ENCODE results near the gene RPS21. TPM values are rescaled to one million over a fixed set of nuclear protein-coding genes. Genes with fewer than 3 reads are reported as not detected.
A peak's percentile ranks its signal among the peaks of the same experiment; 100 is the strongest.

RPS21 gene
- total and polyA plus RNA-seq, 2 of the 13 experiments (the other 11 are each of a cell fraction or from before 2014, with no cell fraction given): 2,647 to 11,063 TPM

DNA sequence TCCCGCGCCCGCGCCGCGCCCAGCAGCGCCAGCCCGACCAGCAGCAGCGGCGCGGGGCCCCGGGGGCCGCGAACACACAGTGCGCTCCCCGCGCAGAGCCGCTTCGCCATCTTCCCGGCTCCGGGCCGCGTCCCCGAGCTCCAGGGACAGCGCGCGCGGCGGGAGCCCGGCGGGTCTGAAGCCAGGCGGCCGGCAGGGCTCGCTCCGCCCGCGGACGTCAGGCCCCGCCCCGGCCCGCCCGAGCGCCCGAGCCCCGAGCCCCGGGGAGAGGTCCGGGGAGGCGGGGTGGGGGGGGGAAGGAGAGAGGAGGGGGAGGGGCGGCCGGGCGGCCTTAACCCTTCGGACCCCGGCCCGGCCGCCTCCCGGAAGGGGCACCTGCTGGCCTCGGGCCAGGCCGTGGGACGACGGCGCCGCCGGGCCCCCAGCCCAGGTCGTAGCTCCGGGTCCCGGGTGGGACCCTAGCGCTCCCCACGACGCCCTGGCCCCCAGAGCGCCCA is 19.7 kb upstream of the RPS21 start, which contains the start of gene LAMA5 (continued):
- TF ChIP-seq NKX3-1 (CRISPR knock-in tag; IDR thresholded peaks at IDR 0.05) (peak; percentile 6; the same call in 1 of the 2 replicates), JUNB (CRISPR knock-in tag; IDR thresholded peaks at IDR 0.05; ENCODE audit: borderline replicate concordance) (no peak), SP5 (CRISPR knock-in tag; IDR thresholded peaks at IDR 0.05; ENCODE audit: borderline replicate concordance, low read depth) (peak; percentile 51; the same call in 1 of the 2 replicates), RARA (CRISPR knock-in tag; IDR thresholded peaks at IDR 0.05) (no peak), MED1 (CRISPR knock-in tag; IDR thresholded peaks at IDR 0.05) (peak; percentile 23; the same call in 1 of the 2 replicates), JARID2 (CRISPR knock-in tag; IDR thresholded peaks at IDR 0.05; ENCODE audit: insufficient replicate concordance) (peak; percentile 11), MAZ (IDR thresholded peaks at IDR 0.05; ENCODE audit: borderline replicate concordance, low read depth, low read length) (peak; percentile 65; the same call in 1 of the 2 replicates), MAZ (CRISPR knock-in tag; IDR thresholded peaks at IDR 0.05; ENCODE audit: low read depth) (peak; percentile 67; the same call in 1 of the 2 replicates), ZEB1 (IDR thresholded peaks at IDR 0.05; ENCODE audit: insufficient replicate concordance, low read depth) (no peak), SAFB2 (CRISPR knock-in tag; IDR thresholded peaks at IDR 0.05; ENCODE audit: borderline replicate concordance, low read depth) (no peak), BHLHE40 (IDR thresholded peaks at IDR 0.05; ENCODE audit: low read length) (0 out of 2 replicates have a peak, but pooled peaks have one; percentile 4), PHF21A (CRISPR knock-in tag; IDR thresholded peaks at IDR 0.05) (no peak), SOX5 (CRISPR knock-in tag; IDR thresholded peaks at IDR 0.05; ENCODE audit: borderline replicate concordance) (0 out of 2 replicates have a peak, but pooled peaks have one; percentile 23), NFIC (IDR thresholded peaks at IDR 0.05; ENCODE audit: low read length) (0 out of 2 replicates have a peak, but pooled peaks have one; percentile 29), ZNF777 (CRISPR knock-in tag; IDR thresholded peaks at IDR 0.05) (peak; percentile 10; the same call in 1 of the 2 replicates), REPIN1 (CRISPR knock-in tag; IDR thresholded peaks at IDR 0.05; ENCODE audit: borderline replicate concordance, low read depth) (0 out of 2 replicates have a peak, but pooled peaks have one; percentile 61)
- TF ChIP-seq, protein P1, sequence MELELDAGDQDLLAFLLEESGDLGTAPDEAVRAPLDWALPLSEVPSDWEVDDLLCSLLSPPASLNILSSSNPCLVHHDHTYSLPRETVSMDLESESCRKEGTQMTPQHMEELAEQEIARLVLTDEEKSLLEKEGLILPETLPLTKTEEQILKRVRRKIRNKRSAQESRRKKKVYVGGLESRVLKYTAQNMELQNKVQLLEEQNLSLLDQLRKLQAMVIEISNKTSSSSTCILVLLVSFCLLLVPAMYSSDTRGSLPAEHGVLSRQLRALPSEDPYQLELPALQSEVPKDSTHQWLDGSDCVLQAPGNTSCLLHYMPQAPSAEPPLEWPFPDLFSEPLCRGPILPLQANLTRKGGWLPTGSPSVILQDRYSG (CRISPR knock-in tag; IDR thresholded peaks at IDR 0.05): 0 out of 2 replicates have a peak, but pooled peaks have one; percentile 18
- TF ChIP-seq, protein P2, sequence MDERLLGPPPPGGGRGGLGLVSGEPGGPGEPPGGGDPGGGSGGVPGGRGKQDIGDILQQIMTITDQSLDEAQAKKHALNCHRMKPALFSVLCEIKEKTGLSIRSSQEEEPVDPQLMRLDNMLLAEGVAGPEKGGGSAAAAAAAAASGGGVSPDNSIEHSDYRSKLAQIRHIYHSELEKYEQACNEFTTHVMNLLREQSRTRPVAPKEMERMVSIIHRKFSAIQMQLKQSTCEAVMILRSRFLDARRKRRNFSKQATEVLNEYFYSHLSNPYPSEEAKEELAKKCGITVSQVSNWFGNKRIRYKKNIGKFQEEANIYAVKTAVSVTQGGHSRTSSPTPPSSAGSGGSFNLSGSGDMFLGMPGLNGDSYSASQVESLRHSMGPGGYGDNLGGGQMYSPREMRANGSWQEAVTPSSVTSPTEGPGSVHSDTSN (CRISPR knock-in tag; IDR thresholded peaks at IDR 0.05): no peak
- TF ChIP-seq, protein P3, sequence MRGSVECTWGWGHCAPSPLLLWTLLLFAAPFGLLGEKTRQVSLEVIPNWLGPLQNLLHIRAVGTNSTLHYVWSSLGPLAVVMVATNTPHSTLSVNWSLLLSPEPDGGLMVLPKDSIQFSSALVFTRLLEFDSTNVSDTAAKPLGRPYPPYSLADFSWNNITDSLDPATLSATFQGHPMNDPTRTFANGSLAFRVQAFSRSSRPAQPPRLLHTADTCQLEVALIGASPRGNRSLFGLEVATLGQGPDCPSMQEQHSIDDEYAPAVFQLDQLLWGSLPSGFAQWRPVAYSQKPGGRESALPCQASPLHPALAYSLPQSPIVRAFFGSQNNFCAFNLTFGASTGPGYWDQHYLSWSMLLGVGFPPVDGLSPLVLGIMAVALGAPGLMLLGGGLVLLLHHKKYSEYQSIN (CRISPR knock-in tag; IDR thresholded peaks at IDR 0.05; ENCODE audit: borderline replicate concordance): no peak
- TF ChIP-seq, protein P4, sequence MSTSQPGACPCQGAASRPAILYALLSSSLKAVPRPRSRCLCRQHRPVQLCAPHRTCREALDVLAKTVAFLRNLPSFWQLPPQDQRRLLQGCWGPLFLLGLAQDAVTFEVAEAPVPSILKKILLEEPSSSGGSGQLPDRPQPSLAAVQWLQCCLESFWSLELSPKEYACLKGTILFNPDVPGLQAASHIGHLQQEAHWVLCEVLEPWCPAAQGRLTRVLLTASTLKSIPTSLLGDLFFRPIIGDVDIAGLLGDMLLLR (CRISPR knock-in tag; IDR thresholded peaks at IDR 0.05): peak; percentile 56; the same call in 1 of the 2 replicates
- TF ChIP-seq, protein P5, sequence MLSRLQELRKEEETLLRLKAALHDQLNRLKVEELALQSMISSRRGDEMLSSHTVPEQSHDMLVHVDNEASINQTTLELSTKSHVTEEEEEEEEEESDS (CRISPR knock-in tag; IDR thresholded peaks at IDR 0.05; ENCODE audit: borderline replicate concordance): no peak
- TF ChIP-seq, protein P6, sequence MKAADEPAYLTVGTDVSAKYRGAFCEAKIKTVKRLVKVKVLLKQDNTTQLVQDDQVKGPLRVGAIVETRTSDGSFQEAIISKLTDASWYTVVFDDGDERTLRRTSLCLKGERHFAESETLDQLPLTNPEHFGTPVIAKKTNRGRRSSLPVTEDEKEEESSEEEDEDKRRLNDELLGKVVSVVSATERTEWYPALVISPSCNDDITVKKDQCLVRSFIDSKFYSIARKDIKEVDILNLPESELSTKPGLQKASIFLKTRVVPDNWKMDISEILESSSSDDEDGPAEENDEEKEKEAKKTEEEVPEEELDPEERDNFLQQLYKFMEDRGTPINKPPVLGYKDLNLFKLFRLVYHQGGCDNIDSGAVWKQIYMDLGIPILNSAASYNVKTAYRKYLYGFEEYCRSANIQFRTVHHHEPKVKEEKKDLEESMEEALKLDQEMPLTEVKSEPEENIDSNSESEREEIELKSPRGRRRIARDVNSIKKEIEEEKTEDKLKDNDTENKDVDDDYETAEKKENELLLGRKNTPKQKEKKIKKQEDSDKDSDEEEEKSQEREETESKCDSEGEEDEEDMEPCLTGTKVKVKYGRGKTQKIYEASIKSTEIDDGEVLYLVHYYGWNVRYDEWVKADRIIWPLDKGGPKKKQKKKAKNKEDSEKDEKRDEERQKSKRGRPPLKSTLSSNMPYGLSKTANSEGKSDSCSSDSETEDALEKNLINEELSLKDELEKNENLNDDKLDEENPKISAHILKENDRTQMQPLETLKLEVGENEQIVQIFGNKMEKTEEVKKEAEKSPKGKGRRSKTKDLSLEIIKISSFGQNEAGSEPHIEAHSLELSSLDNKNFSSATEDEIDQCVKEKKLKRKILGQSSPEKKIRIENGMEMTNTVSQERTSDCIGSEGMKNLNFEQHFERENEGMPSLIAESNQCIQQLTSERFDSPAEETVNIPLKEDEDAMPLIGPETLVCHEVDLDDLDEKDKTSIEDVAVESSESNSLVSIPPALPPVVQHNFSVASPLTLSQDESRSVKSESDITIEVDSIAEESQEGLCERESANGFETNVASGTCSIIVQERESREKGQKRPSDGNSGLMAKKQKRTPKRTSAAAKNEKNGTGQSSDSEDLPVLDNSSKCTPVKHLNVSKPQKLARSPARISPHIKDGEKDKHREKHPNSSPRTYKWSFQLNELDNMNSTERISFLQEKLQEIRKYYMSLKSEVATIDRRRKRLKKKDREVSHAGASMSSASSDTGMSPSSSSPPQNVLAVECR (CRISPR knock-in tag; IDR thresholded peaks at IDR 0.05; ENCODE audit: borderline replicate concordance): 0 out of 2 replicates have a peak, but pooled peaks have one; percentile 53

Measured in HepG2 (cell line).